Pancreas (tissue), 10 donors: Measurements from ENCODE around the gene CEP43. TPM values are rescaled to one million over a fixed set of nuclear protein-coding genes. Genes with fewer than 3 reads are reported as not detected.
A peak's percentile ranks its signal among the peaks of the same experiment; 100 is the strongest.
"Not testable (repeated sequence)": the region's sequence is repeated elsewhere in the genome, so short reads cannot be mapped to it uniquely, and the experiment has no call there.

ENCODE experiments used
- ATAC-seq, 4 donors: fragments of 200-7000 bp; cut with Tn5 transposase; one replicate each; pipeline versions ENCODE4 v1.8.0 to v1.9.1; 2020; ENCODE audit warnings: mild to moderate bottlenecking in 4 of 4, moderate library complexity in 4 of 4
- DNase-seq, 6 donors: peaks; one replicate each; pipeline ENCODE4 v3.0.0-alpha.2; 2020
- FAIRE-seq: peaks from 2 replicates; lab custom pipeline; 2012; peaks lifted over from hg19 to GRCh38; lab: Jason Lieb, UNC
- H3K27ac ChIP-seq, 4 donors: fragments of 200-600 bp; sonication (generic); 1 replicate in 3 of 4; 2 replicates in 1 of 4; pipeline versions ENCODE4 v1.5.0 to v1.8.0; 2020
- H3K27me3 ChIP-seq, 4 donors: fragments of 200-600 bp; one replicate each; pipeline ENCODE4 v1.8.0; 2021
- H3K36me3 ChIP-seq, 3 donors: fragments of 200-600 bp; sonication (generic) in 1 of 3; one replicate each; pipeline versions ENCODE4 v1.5.0 to v1.8.0; 2020 to 2021
- H3K4me1 ChIP-seq, 3 donors: fragments of 200-600 bp; one replicate each; pipeline ENCODE4 v1.8.0; 2021
- H3K4me3 ChIP-seq, 4 donors: fragments of 200-600 bp; sonication (generic) in 2 of 4; one replicate each; pipeline versions ENCODE4 v1.5.0 to v1.8.0; 2020 to 2021
- H3K9me3 ChIP-seq, 4 donors: fragments of 200-600 bp; one replicate each; pipeline ENCODE4 v1.8.0; 2021
- WGBS, 2 donors: extraction: QIAGEN DNeasy Blood & Tissue Kit; methylation state at CpG; one replicate each; pipeline ENCODE4 v1.1.7; 2013; 5-methylcytosine and 5-hydroxymethylcytosine counted together
- intact Hi-C, 3 donors: fragments of 100-400 bp; cut with DNase I; formaldehyde crosslinking; loops; one replicate each; pipeline versions ENCODE4 v1.11.1 to v1.14.2; 2022
- polyA plus RNA-seq, 2 donors: library from polyadenylated mRNA; stranded (reverse); fragments of 200-250 nt; gene quantifications; one replicate each; pipeline ENCODE4 v1.2.3, GENCODE V29; 2013
- total RNA-seq, 6 donors: library from RNA; stranded (reverse); fragmentation: NEBNext Ultra II Directional in 4 of 6; extraction: Animal tissue kit (Norgen Biotek cat#: 25700) in 4 of 6; gene quantifications; one replicate each; pipeline versions ENCODE4 v1.2.1 to v1.2.4, GENCODE V29; 2021 to 2023
- TF ChIP-seq, protein P1 (sequence below), 4 donors: fragments of 200-600 bp; sonication (generic) in 3 of 4; IDR thresholded peaks; one replicate each; pipeline versions ENCODE4 v1.5.0 to v1.8.0; 2021; ENCODE audit warnings: antibody characterized with exemption in 4 of 4
- donor health status: healthy with polysubstance abuse.
- donor health status: DM: no; HTN: no; CAD: no; lungs with moderate emphysema.
- donor health status: DM: no; HTN: no; CAD: no.
- donor health status: control.
- donor health status: control.
- donor health status: Bipolar disorder and iron deficiency.
- donor health status: DM: yes; HTN: yes; CAD: no.
- donor health status: DM: no; HTN: no; CAD: no.
- donor health status: DM: no; HTN: no; CAD: no.
- donor health status: DM: yes; HTN: yes; CAD: no.

CEP43 gene
- total RNA-seq (10 to 100 TPM in 1 of 6 donors, 1 to 10 TPM in 5; 4.4 to 11.9 (median 6.4) TPM), polyA plus RNA-seq (10 to 100 TPM in 1 of 2 donors, 1 to 10 TPM in 1; 5.7 to 10.1 TPM)

- TF ChIP-seq, protein P1, sequence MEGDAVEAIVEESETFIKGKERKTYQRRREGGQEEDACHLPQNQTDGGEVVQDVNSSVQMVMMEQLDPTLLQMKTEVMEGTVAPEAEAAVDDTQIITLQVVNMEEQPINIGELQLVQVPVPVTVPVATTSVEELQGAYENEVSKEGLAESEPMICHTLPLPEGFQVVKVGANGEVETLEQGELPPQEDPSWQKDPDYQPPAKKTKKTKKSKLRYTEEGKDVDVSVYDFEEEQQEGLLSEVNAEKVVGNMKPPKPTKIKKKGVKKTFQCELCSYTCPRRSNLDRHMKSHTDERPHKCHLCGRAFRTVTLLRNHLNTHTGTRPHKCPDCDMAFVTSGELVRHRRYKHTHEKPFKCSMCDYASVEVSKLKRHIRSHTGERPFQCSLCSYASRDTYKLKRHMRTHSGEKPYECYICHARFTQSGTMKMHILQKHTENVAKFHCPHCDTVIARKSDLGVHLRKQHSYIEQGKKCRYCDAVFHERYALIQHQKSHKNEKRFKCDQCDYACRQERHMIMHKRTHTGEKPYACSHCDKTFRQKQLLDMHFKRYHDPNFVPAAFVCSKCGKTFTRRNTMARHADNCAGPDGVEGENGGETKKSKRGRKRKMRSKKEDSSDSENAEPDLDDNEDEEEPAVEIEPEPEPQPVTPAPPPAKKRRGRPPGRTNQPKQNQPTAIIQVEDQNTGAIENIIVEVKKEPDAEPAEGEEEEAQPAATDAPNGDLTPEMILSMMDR (IDR thresholded peaks at IDR 0.05), result peak in 1 of 4 donors; percentile 5
- H3K27me3 ChIP-seq, result no peaks in the 10 kb centered on the region
- H3K4me1 ChIP-seq, result peaks cover 0 to 8% (median 7%) of the 10 kb centered on the region in 3 donors
- ATAC-seq (peak; percentile 94 to 98 (median 96)), FAIRE-seq (no peak), DNase-seq (peak; percentile 89 to 97 (median 96))
- no peaks in the 10 kb centered on the region for H3K36me3 ChIP-seq
- peak within 1 kb of the TSS; percentile 83 to 99 (median 98) for H3K4me3 ChIP-seq
- WGBS, 2 donors, result 0 to 1% methylated on average over 57 to 93 of the region's 93 CpGs
- intact Hi-C loops, result loop anchor here in 1 of 3 donors (10.0 kb wide), 1 partner anchor 225 kb away; no protein-coding TSS in a partner anchor
- H3K27ac ChIP-seq, result peak within 1 kb of the TSS in 3 of 4 donors; percentile 43 to 60 (median 50)
- no peaks in the 10 kb centered on the region for H3K9me3 ChIP-seq
Observed at GRCh38 chr6:166999145-166999883, at the start of gene CEP43. CEP43 (plus strand) TSS chr6:166999397; CDS start chr6:166999413, 16 bp downstream.

DNA sequence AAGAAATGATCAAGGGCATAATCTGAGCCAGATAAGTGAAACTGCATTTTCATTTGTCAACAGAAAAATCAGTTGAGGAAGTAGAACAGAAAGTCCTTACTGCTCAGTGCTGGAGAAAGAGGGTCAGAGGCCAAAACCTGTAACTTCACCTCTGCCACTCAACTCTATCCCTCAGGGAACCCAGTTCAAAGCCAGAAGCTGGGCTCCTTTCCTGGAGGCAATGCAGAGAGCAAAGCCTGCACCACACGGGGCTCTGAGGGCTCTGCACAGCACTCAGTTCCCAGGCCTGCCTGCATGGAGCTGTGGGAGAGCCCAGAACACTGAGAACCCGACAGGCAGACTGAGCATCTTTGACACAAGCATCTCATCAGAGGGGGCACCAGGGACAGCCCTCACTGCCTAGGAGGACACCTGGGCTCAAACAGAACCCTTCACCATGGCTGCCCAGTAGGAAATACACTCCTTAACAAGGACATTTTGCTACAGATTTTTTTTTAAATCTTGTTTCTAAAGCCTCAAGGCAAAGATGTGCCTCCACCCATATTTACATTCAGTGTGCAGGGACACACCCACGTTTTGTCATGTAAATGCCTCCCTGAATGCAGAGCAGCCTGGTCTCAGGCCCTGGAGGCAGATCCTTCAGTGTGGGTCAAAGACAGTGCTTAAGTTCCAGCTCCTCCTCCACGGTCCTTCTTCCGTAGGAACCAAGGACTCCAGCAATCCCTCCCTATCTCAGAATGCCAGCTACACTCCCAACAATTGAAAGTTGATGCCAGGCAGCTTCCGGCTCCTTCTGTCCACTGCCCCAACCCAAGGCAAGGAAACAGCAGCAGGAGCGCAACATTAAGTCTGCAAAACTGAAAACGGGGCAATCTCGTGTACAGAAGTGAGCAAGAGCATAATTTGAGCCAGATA, 49.4 kb upstream of the CEP43 start:
- ATAC-seq, result peak in 2 of 4 donors; percentile 31 to 39
- 80 to 81% methylated on average over 9 of the region's 9 CpGs for WGBS, 2 donors
- intact Hi-C loops, result no loop called here
- TF ChIP-seq, protein P1 (IDR thresholded peaks at IDR 0.05), result no peak
- no peak for FAIRE-seq
- no peaks in the 10 kb centered on the region for H3K4me1 ChIP-seq
- no peak overlapping the region for H3K4me3 ChIP-seq
- no peaks in the 10 kb centered on the region for H3K27me3 ChIP-seq
- H3K36me3 ChIP-seq, result peaks cover 0 to 2% (median 0%) of the 10 kb centered on the region in 3 donors
- peak overlapping the region in 1 of 4 donors; percentile 39 for H3K27ac ChIP-seq
- H3K9me3 ChIP-seq, result no peaks in the 10 kb centered on the region
- no peak for DNase-seq

GRCh38 chr6:166950443-166950821, 48.8 kb upstream of the CEP43 start:
- ATAC-seq (peak in 2 of 4 donors; percentile 39 to 58), FAIRE-seq (no peak), DNase-seq (no peak)
- TF ChIP-seq, protein P1 (IDR thresholded peaks at IDR 0.05), result no peak
- Histone ChIP-seq H3K27ac (no peak overlapping the region), H3K27me3 (no peaks in the 10 kb centered on the region), H3K9me3 (no peaks in the 10 kb centered on the region), H3K36me3 (peaks cover 0 to 2% (median 0%) of the 10 kb centered on the region in 3 donors), H3K4me3 (no peak overlapping the region), H3K4me1 (no peaks in the 10 kb centered on the region)
- WGBS, 2 donors, result 84 to 92% methylated on average over 10 of the region's 10 CpGs
- intact Hi-C loops, result no loop called here

GRCh38 chr6:166950892-166951669, 48.1 kb upstream of the CEP43 start:
- H3K9me3 ChIP-seq, H3K27me3 ChIP-seq, FAIRE-seq, H3K36me3 ChIP-seq, H3K4me3 ChIP-seq, intact Hi-C loops, H3K4me1 ChIP-seq: not testable (repeated sequence)
- DNase-seq, result peak in 4 of 6 donors; percentile 43 to 71 (median 54)
- whole genome bisulfite sequencing, 2 donors, result 75 to 76% methylated on average over 17 of the region's 17 CpGs
- peak overlapping the region in 1 of 4 donors; percentile 12 for H3K27ac ChIP-seq
- TF ChIP-seq, protein P1 (IDR thresholded peaks at IDR 0.05), result peak; percentile 16 to 53 (median 39)
- ATAC-seq, result peak in 2 of 4 donors; percentile 24 to 26
